NB4 (cell line): Measurements from ENCODE around the gene D2HGDH.

Source experiments
- DNase-seq: peaks from one replicate; pipeline ENCODE4 v3.0.0; 2010; ENCODE audit warnings: low read depth
- H3K4me3 ChIP-seq: one replicate; pipeline ENCODE4 v1.5.1; 2011; ENCODE audit warnings: mild to moderate bottlenecking, low read depth, low read length, moderate library complexity
- CTCF ChIP-seq: IDR thresholded peaks from one replicate; pipeline ENCODE4 v1.5.1; 2012; ENCODE audit warnings: low read depth, low read length
- MAX ChIP-seq: IDR thresholded peaks from 2 replicates; pipeline ENCODE4 v1.6.1; 2011; ENCODE audit warnings: low read depth, low read length
- MYC ChIP-seq: IDR thresholded peaks from 2 replicates; pipeline ENCODE4 v1.6.1; 2011; ENCODE audit warnings: low read depth, low read length
- POLR2A ChIP-seq: IDR thresholded peaks from 2 replicates; pipeline ENCODE4 v1.6.1; 2011; ENCODE audit warnings: mild to moderate bottlenecking; ENCODE audit not compliant: insufficient read length; ENCODE audit errors: extremely low read depth

Gene D2HGDH

GRCh38 chr2:241809383-241810306, 75.2 kb downstream of the D2HGDH start:
- TF ChIP-seq MYC (no peak), CTCF (no peak), POLR2A (no peak), MAX (no peak)
- no peak for DNase-seq
- no peak overlapping the region for H3K4me3 ChIP-seq

- DNase-seq, result no peak
- TF ChIP-seq MAX (no peak), CTCF (no peak), MYC (no peak), POLR2A (no peak)
- no peak overlapping the region for H3K4me3 ChIP-seq
These were observed 76.1 kb downstream of the D2HGDH start for GRCh38 chr2:241810307-241811200.

GRCh38 chr2:241811201-241811951, 76.9 kb downstream of the D2HGDH start:
- TF ChIP-seq MYC, result no peak
- TF ChIP-seq MAX, result no peak
- TF ChIP-seq POLR2A, result no peak
- no peak for TF ChIP-seq CTCF
- H3K4me3 ChIP-seq, result no peak overlapping the region
- DNase-seq, result no peak

- TF ChIP-seq MYC (no peak), POLR2A (no peak), CTCF (no peak), MAX (no peak)
- H3K4me3 ChIP-seq, result no peak overlapping the region
- peak; percentile 2 for DNase-seq
These were observed 77.7 kb downstream of the D2HGDH start for GRCh38 chr2:241811952-241812729.
